DMS153 (cell line): ENCODE results near the gene LGR5.

Source experiments
- DNase-seq: peaks from one replicate; lab custom pipeline; 2025; lab: John Stamatoyannopoulos, UW

LGR5 gene

GRCh38 chr12:71439613-71440344, at the start of gene LGR5:
LGR5 (plus strand) TSS chr12:71439798; CDS start chr12:71440081, 283 bp downstream.
- peak; percentile 45 for DNase-seq

- peak; percentile 51 for DNase-seq
These were observed 47.0 kb upstream of the LGR5 start for GRCh38 chr12:71392521-71393145.

GRCh38 chr12:71393625-71394024, 46.0 kb upstream of the LGR5 start:
- no peak for DNase-seq

- DNase-seq = no peak
These were observed 42.1 kb upstream of the LGR5 start for GRCh38 chr12:71397433-71397954.

GRCh38 chr12:71399197-71399596, 40.4 kb upstream of the LGR5 start:
- DNase-seq = no peak

- no peak for DNase-seq
These were observed 39.1 kb upstream of the LGR5 start for GRCh38 chr12:71400481-71400880.

- DNase-seq = no peak
These were observed 33.7 kb upstream of the LGR5 start for GRCh38 chr12:71405884-71406283.

GRCh38 chr12:71407732-71408131, 31.9 kb upstream of the LGR5 start:
- DNase-seq = no peak

- DNase-seq = no peak
These were observed 28.8 kb upstream of the LGR5 start for GRCh38 chr12:71410844-71411243.

GRCh38 chr12:71411635-71412034, 28.0 kb upstream of the LGR5 start:
- no peak for DNase-seq

GRCh38 chr12:71415336-71416231, 24.0 kb upstream of the LGR5 start:
- DNase-seq = peak; percentile 26

- DNase-seq = no peak
These were observed 22.4 kb upstream of the LGR5 start for GRCh38 chr12:71417181-71417580.

- no peak for DNase-seq
These were observed 18.7 kb upstream of the LGR5 start for GRCh38 chr12:71420775-71421406.

- DNase-seq = no peak
These were observed 13.9 kb upstream of the LGR5 start for GRCh38 chr12:71425568-71426299.

GRCh38 chr12:71426300-71427047, 13.1 kb upstream of the LGR5 start:
- no peak for DNase-seq

- DNase-seq = no peak
These were observed 8.8 kb upstream of the LGR5 start for GRCh38 chr12:71430756-71431155.

GRCh38 chr12:71431991-71432390, 7.6 kb upstream of the LGR5 start:
- peak; percentile 44 for DNase-seq

GRCh38 chr12:71432936-71433335, 6.7 kb upstream of the LGR5 start:
- no peak for DNase-seq

- no peak for DNase-seq
These were observed 2.9 kb upstream of the LGR5 start for GRCh38 chr12:71436696-71437095.

GRCh38 chr12:71438670-71439361, 782 bp upstream of the LGR5 start:
- DNase-seq = no peak
